Activated naive CD4-positive, alpha-beta T cell treated with anti-CD3 and anti-CD28 coated beads, Interleukin-2, amount 10 ng/mL, durations not matched to agents 7 days and 5 days (primary cell): ENCODE measurements around the gene VDR.

Source experiments
- CTCF ChIA-PET: fragments of 350-600 bp; sonication (Branson Sonifier 250); formaldehyde crosslinking; loops from one replicate; lab custom pipeline; 2021; ENCODE audit warnings: antibody characterized with exemption; lab: Charles Lee
- DNase-seq: peaks from one replicate; pipeline ENCODE4 v3.0.0-alpha.2; 2020
- H3K27ac Mint-ChIP-seq: one replicate; pipeline ENCODE4 v1.8.0; 2021; ENCODE audit warnings: mild to moderate bottlenecking, moderate library complexity, mixed read lengths
- H3K27me3 Mint-ChIP-seq: one replicate; pipeline ENCODE4 v1.8.0; 2021; ENCODE audit warnings: mild to moderate bottlenecking, mixed read lengths
- H3K36me3 Mint-ChIP-seq: one replicate; pipeline ENCODE4 v1.8.0; 2021; ENCODE audit warnings: mixed read lengths
- H3K4me1 Mint-ChIP-seq: one replicate; pipeline ENCODE4 v1.8.0; 2021; ENCODE audit warnings: mixed read lengths
- H3K4me3 Mint-ChIP-seq: one replicate; pipeline ENCODE4 v1.8.0; 2021; ENCODE audit warnings: mild to moderate bottlenecking, moderate library complexity, mixed read lengths
- H3K9me3 Mint-ChIP-seq: one replicate; pipeline ENCODE4 v1.8.0; 2021; ENCODE audit warnings: mixed read lengths

VDR gene

GRCh38 chr12:47904713-47905709 is at the start of gene VDR:
Gene VDR, minus strand, starts transcription at chr12:47904994. Its CDS starts 25,881 bp downstream, at chr12:47879113.
- H3K27me3 Mint-ChIP-seq, result peaks cover 56% of the 10 kb centered on the region

GRCh38 chr12:47954058-47954457 is 49.3 kb upstream of the VDR start:
- Mint-ChIP-seq H3K36me3 (no peaks in the 10 kb centered on the region), H3K9me3 (peaks cover 6% of the 10 kb centered on the region), H3K27me3 (peaks cover 78% of the 10 kb centered on the region), H3K4me3 (no peak overlapping the region), H3K27ac (no peak overlapping the region), H3K4me1 (peaks cover 6% of the 10 kb centered on the region)
- no peak for DNase-seq
- CTCF ChIA-PET, result interaction anchor here (1.7 kb wide), 1 partner anchor 9 kb away, joined by 8 read pairs; the partner anchor contains the start of gene TMEM106C

More at GRCh38 chr12:47904713-47905709, at the start of gene VDR:
- CTCF ChIA-PET, result interaction anchor here (0.7 to 2.4 kb wide), 11 partner anchors 11 to 252 kb away, joined by 3 to 26 read pairs (median 4); partner anchors contain the start of gene ASB8
- Mint-ChIP-seq H3K4me3 (peak within 1 kb of the TSS; percentile 83), H3K27ac (peak within 1 kb of the TSS; percentile 66), H3K36me3 (peaks cover 4% of the 10 kb centered on the region), H3K9me3 (no peaks in the 10 kb centered on the region), H3K4me1 (peaks cover 45% of the 10 kb centered on the region)
- DNase-seq, result peak; percentile 78

- H3K9me3 Mint-ChIP-seq, result no peaks in the 10 kb centered on the region
- CTCF ChIA-PET, result interaction anchor here (0.9 to 4.8 kb wide), 6 partner anchors 10 to 208 kb away, joined by 3 to 35 read pairs (median 18); partner anchors contain the start of genes TMEM106C and VDR
- peaks cover 69% of the 10 kb centered on the region for H3K27me3 Mint-ChIP-seq
- H3K36me3 Mint-ChIP-seq, result no peaks in the 10 kb centered on the region
- H3K4me3 Mint-ChIP-seq, result no peak overlapping the region
- H3K4me1 Mint-ChIP-seq, result peaks cover 6% of the 10 kb centered on the region
- H3K27ac Mint-ChIP-seq, result no peak overlapping the region
- no peak for DNase-seq
Observed at GRCh38 chr12:47950856-47951468, 46.2 kb upstream of the VDR start.

GRCh38 chr12:47949441-47950341 is 44.9 kb upstream of the VDR start:
- Mint-ChIP-seq H3K36me3 (no peaks in the 10 kb centered on the region), H3K4me3 (no peak overlapping the region), H3K9me3 (no peaks in the 10 kb centered on the region), H3K4me1 (peaks cover 6% of the 10 kb centered on the region), H3K27me3 (peaks cover 72% of the 10 kb centered on the region), H3K27ac (no peak overlapping the region)
- CTCF ChIA-PET, result interaction anchor here (0.7 to 4.8 kb wide), 24 partner anchors 8 to 249 kb away, joined by 3 to 35 read pairs (median 4); partner anchors contain the start of genes TMEM106C and VDR
- DNase-seq, result peak; percentile 64

- DNase-seq, result no peak
- H3K4me1 Mint-ChIP-seq, result no peaks in the 10 kb centered on the region
- H3K27ac Mint-ChIP-seq, result no peak overlapping the region
- CTCF ChIA-PET, result interaction anchor here (0.7 to 2.2 kb wide), 9 partner anchors 9 to 228 kb away, joined by 3 to 7 read pairs (median 3); partner anchors contain the start of genes TMEM106C and VDR
- H3K4me3 Mint-ChIP-seq, result no peak overlapping the region
- H3K27me3 Mint-ChIP-seq, result peaks cover 75% of the 10 kb centered on the region
- H3K9me3 Mint-ChIP-seq, result no peaks in the 10 kb centered on the region
- H3K36me3 Mint-ChIP-seq, result no peaks in the 10 kb centered on the region
Observed at GRCh38 chr12:47947341-47947740, 42.5 kb upstream of the VDR start.

GRCh38 chr12:47946413-47947323 is 41.9 kb upstream of the VDR start:
- H3K27me3 Mint-ChIP-seq, result peaks cover 78% of the 10 kb centered on the region
- DNase-seq, result no peak
- H3K4me3 Mint-ChIP-seq, result no peak overlapping the region
- CTCF ChIA-PET, result interaction anchor here (0.7 to 2.2 kb wide), 10 partner anchors 8 to 206 kb away, joined by 3 to 7 read pairs (median 3); partner anchors contain the start of genes TMEM106C and VDR
- peak overlapping the region; percentile 13 for H3K27ac Mint-ChIP-seq
- no peaks in the 10 kb centered on the region for H3K4me1 Mint-ChIP-seq
- no peaks in the 10 kb centered on the region for H3K36me3 Mint-ChIP-seq
- H3K9me3 Mint-ChIP-seq, result no peaks in the 10 kb centered on the region

- H3K4me3 Mint-ChIP-seq, result no peak overlapping the region
- H3K27ac Mint-ChIP-seq, result no peak overlapping the region
- no peaks in the 10 kb centered on the region for H3K9me3 Mint-ChIP-seq
- DNase-seq, result no peak
- no peaks in the 10 kb centered on the region for H3K36me3 Mint-ChIP-seq
- peaks cover 80% of the 10 kb centered on the region for H3K27me3 Mint-ChIP-seq
- no peaks in the 10 kb centered on the region for H3K4me1 Mint-ChIP-seq
- CTCF ChIA-PET, result interaction anchor here (1.5 to 2.2 kb wide), 2 partner anchors 18 to 107 kb away, joined by 3 to 7 read pairs; partner anchors contain the start of gene TMEM106C
Observed at GRCh38 chr12:47945341-47945728, 40.5 kb upstream of the VDR start.

- DNase-seq, result no peak
- no peaks in the 10 kb centered on the region for H3K36me3 Mint-ChIP-seq
- no peaks in the 10 kb centered on the region for H3K4me1 Mint-ChIP-seq
- peaks cover 79% of the 10 kb centered on the region for H3K27me3 Mint-ChIP-seq
- H3K27ac Mint-ChIP-seq, result no peak overlapping the region
- CTCF ChIA-PET, result no interaction called here
- H3K9me3 Mint-ChIP-seq, result no peaks in the 10 kb centered on the region
- H3K4me3 Mint-ChIP-seq, result no peak overlapping the region
Observed at GRCh38 chr12:47944685-47945340, 40.0 kb upstream of the VDR start.

- Mint-ChIP-seq H3K9me3 (no peaks in the 10 kb centered on the region), H3K36me3 (no peaks in the 10 kb centered on the region), H3K4me1 (no peaks in the 10 kb centered on the region), H3K27me3 (peaks cover 77% of the 10 kb centered on the region), H3K27ac (no peak overlapping the region), H3K4me3 (no peak overlapping the region)
- CTCF ChIA-PET, result no interaction called here
- no peak for DNase-seq
Observed at GRCh38 chr12:47943623-47944340, 39.0 kb upstream of the VDR start.

GRCh38 chr12:47942614-47943225 is 37.9 kb upstream of the VDR start:
- CTCF ChIA-PET, result no interaction called here
- Mint-ChIP-seq H3K4me3 (no peak overlapping the region), H3K27ac (no peak overlapping the region), H3K36me3 (no peaks in the 10 kb centered on the region), H3K9me3 (no peaks in the 10 kb centered on the region), H3K4me1 (no peaks in the 10 kb centered on the region), H3K27me3 (peaks cover 81% of the 10 kb centered on the region)
- DNase-seq, result no peak

- H3K27ac Mint-ChIP-seq, result no peak overlapping the region
- CTCF ChIA-PET, result no interaction called here
- peaks cover 75% of the 10 kb centered on the region for H3K27me3 Mint-ChIP-seq
- no peak overlapping the region for H3K4me3 Mint-ChIP-seq
- no peaks in the 10 kb centered on the region for H3K9me3 Mint-ChIP-seq
- DNase-seq, result peak; percentile 67
- H3K36me3 Mint-ChIP-seq, result no peaks in the 10 kb centered on the region
- no peaks in the 10 kb centered on the region for H3K4me1 Mint-ChIP-seq
Observed at GRCh38 chr12:47941871-47942613, 37.2 kb upstream of the VDR start.
